Central memory CD4-positive, alpha-beta T cell (primary cell): ENCODE data around the gene FCN1.

Experiments
- DNase-seq: peaks from one replicate; pipeline ENCODE4 v3.0.0; 2022

Gene FCN1

GRCh38 chr9:134913041-134913712 is 4.5 kb downstream of the FCN1 start:
- no peak for DNase-seq

GRCh38 chr9:134912126-134912840 is 5.4 kb downstream of the FCN1 start:
- DNase-seq, result no peak

GRCh38 chr9:134909511-134910481 is 7.9 kb downstream of the FCN1 start:
- no peak for DNase-seq

GRCh38 chr9:134908524-134909309 is 9.0 kb downstream of the FCN1 start:
- DNase-seq, result no peak

- no peak for DNase-seq
Observed at GRCh38 chr9:134902936-134903335, 14.8 kb downstream of the FCN1 start.

GRCh38 chr9:134899818-134900217 is 17.9 kb downstream of the FCN1 start:
- no peak for DNase-seq

- DNase-seq, result no peak
Observed at GRCh38 chr9:134899168-134899567, 18.5 kb downstream of the FCN1 start.

- DNase-seq, result no peak
Observed at GRCh38 chr9:134898319-134898718, 19.4 kb downstream of the FCN1 start.

GRCh38 chr9:134897584-134898170 is 20.0 kb downstream of the FCN1 start:
- DNase-seq, result no peak

GRCh38 chr9:134896834-134897583 is 20.7 kb downstream of the FCN1 start:
- no peak for DNase-seq

GRCh38 chr9:134895908-134896833 is 21.5 kb downstream of the FCN1 start:
- no peak for DNase-seq

GRCh38 chr9:134895567-134895907 is 22.2 kb downstream of the FCN1 start:
- DNase-seq, result no peak

- DNase-seq, result no peak
Observed at GRCh38 chr9:134895097-134895496, 22.6 kb downstream of the FCN1 start.

- DNase-seq, result no peak
Observed at GRCh38 chr9:134894136-134894860, 23.4 kb downstream of the FCN1 start.

- no peak for DNase-seq
Observed at GRCh38 chr9:134892820-134893420, 24.8 kb downstream of the FCN1 start.

GRCh38 chr9:134892221-134892620 is 25.5 kb downstream of the FCN1 start:
- no peak for DNase-seq

GRCh38 chr9:134891713-134892112 is 26.0 kb downstream of the FCN1 start:
- DNase-seq, result no peak

- no peak for DNase-seq
Observed at GRCh38 chr9:134891053-134891452, 26.7 kb downstream of the FCN1 start.

- DNase-seq, result no peak
Observed at GRCh38 chr9:134890155-134890495, 27.6 kb downstream of the FCN1 start.
